OCI-M1 (cell line): ENCODE data around the gene PASD1.
"Not testable (repeated sequence)": the region's sequence is repeated elsewhere in the genome, so short reads cannot be mapped to it uniquely, and the experiment has no call there.

Experiments used
- DNase-seq: peaks from one replicate; lab custom pipeline; 2025; lab: John Stamatoyannopoulos, UW

PASD1 gene

GRCh38 chrX:151621422-151621821, 57.9 kb downstream of the PASD1 start:
- peak; percentile 28 for DNase-seq

GRCh38 chrX:151624677-151625076, 61.2 kb downstream of the PASD1 start:
- DNase-seq = no peak

DNA sequence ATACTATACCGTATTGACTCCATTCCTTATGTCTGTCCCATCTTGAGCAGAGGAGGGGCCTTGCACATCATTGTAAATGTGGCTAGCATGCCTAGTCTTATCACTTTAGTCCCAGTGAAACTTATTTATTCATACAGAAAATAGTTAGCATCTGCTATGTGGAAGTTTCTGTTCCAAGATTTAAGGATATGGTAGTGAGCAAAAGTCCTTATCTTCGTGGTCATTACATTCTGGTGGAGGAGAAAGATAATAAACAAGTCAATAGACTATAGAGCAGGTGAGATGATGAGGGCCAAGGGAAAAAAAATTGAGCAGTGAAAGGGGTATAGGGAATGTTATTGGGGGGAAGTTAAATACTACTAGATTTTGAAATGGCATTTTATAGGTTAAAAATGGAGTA, 68.3 kb downstream of the PASD1 start:
- no peak for DNase-seq

GRCh38 chrX:151633157-151633556, 69.7 kb downstream of the PASD1 start:
- peak; percentile 71 for DNase-seq

DNA sequence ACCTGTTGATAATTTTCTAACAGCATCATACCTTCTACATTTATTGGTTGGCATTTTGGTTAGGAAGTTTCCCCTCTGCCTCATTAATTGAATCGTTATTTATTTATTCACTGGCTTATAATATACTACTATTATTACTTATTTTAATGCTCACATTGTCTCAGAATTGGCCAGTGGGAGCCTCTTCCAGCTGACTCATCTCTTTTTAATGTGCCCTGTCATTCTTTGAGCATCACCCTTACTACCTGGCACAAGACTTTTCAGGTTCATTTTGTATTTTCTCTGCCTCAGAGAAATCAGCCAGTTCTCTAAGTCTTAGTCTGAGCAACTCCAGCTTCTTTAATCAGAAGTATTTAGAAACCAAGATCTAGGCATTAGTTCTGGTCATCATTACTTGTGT, 71.5 kb downstream of the PASD1 start:
- DNase-seq = no peak

- DNase-seq = no peak
Observed at GRCh38 chrX:151641564-151641963, 78.1 kb downstream of the PASD1 start.

DNA sequence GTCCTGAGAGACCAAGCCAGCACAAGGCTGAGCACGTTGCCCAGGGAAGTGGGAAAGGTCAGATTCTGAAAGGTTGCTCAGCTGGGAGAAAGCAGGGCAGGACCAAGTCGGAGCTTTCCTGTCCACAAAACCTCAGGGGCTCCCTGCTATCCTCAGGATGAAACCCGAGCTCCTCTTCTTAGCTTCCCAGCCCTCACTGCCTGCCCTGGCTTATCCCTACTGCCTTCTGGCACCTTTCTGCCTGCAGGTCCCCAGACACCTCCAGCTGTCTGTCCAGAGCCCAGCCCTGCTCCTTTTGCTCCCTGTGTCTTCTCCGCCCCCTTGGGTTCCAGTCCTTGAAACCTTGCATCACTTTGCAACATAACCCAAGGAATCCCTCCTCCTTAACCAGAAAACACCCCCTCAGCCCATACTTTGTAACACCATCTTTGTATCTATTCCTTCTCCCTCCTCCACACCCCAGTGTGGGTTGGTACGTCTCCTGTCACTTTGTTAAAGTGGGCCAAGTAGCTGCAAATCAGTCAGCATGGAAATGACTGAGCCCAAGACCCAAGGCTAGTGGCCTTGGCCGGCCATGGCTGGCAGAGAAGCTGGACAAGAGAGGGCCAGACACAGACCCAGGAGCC, 111.8 kb downstream of the PASD1 start:
- no peak for DNase-seq

DNA sequence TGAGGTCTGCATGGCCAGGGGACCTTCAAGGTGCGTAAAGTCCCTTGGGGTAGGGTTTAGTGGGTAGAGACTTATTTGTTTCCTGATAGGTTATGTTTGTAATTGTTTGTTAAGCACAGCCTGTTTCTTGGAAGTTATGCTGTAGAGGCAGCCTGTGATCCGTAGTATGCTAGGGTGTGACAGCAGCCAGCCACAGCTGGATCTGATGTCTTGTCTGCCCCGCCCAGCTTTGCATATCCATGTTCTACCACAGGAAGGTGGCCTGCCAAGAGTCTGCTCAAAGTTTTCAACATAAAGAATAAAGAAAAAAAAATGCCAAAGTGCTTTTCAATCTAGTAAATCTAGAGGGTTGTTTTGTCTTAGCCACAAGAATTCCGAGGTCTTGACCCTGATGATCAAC, 112.7 kb downstream of the PASD1 start:
- no peak for DNase-seq

DNA sequence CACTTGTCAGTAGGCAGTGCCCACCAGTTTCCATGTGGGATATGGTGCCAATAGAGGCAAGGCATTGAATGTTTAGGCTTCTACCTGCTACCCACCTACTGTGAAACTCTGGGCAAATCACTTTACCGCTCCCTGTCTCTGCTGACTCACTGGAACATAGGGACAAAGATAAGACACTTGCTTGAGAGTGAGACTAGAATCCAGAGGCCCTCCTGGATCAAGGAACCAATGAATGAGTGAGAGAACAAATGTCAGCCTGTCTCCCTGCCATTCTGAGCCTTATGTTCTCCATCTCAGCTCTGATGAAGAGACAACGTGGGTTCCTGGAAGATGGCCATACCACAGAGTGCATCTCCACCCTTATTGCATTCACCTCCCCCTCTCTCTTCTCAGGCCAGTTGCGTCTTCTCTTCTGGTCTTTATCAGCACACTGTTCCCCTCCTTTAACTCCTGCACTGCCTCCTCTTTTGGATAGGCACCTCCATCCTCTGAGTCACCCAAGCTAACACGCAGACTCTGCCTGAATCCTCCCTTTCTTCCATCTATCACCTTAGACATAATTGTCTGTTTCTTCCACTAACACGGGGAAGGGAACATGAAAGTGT, 116.4 kb downstream of the PASD1 start:
- peak; percentile 29 for DNase-seq

DNA sequence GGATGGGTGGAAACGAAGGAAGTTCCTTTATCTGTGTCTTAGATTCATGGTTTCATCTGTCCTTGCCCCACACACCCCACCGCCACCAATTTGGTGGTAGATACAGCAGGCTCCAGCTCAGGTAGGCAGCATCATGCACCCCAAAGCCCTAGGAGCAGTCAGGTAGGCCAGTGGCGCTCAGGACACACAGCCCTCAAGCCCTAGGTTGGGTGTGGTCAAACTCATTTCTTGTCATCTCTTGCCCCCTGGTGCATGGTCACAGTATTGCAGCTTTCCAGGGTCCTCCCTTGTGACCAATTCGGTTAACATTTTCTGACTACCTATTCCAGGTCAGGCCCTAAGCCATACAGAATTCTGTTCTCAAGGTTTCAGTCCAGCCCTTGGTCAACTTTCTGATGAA, 117.3 kb downstream of the PASD1 start:
- peak; percentile 72 for DNase-seq

- DNase-seq = no peak
Observed at GRCh38 chrX:151687635-151688034, 124.2 kb downstream of the PASD1 start.

GRCh38 chrX:151688695-151689094, 125.2 kb downstream of the PASD1 start:
- no peak for DNase-seq

DNA sequence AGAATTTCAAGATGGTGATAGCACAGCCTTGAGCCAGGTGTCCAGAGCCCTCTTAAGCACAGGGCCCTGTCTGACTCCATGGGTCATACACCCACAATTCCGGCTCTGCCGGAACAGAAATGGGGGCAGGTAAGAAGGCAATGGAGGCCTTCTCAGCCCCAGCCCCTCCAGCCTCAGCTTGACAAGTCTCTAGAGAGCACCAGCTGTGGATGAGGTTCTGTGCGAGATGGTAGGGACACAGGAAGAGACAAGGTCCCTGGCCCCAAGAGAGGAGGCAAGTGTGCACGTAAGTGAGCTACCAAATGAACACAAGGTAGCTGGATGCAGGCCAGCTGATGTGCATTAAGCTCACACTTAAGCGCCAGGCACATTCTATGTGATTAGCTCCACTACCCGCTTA, 129.3 kb downstream of the PASD1 start:
- no peak for DNase-seq

- no peak for DNase-seq
Observed at GRCh38 chrX:151694121-151694520, 130.6 kb downstream of the PASD1 start.

- DNase-seq = no peak
Observed at GRCh38 chrX:151694661-151695582, 131.4 kb downstream of the PASD1 start, which contains the start of gene PRRG3. TSS of gene PRRG3 (plus strand) at chrX:151695458. CDS start at chrX:151698815, 3,357 bp downstream.

- DNase-seq = no peak
Observed at GRCh38 chrX:151695583-151696340, 132.3 kb downstream of the PASD1 start.

GRCh38 chrX:151697082-151697481, 133.6 kb downstream of the PASD1 start:
- DNase-seq = not testable (repeated sequence)

DNA sequence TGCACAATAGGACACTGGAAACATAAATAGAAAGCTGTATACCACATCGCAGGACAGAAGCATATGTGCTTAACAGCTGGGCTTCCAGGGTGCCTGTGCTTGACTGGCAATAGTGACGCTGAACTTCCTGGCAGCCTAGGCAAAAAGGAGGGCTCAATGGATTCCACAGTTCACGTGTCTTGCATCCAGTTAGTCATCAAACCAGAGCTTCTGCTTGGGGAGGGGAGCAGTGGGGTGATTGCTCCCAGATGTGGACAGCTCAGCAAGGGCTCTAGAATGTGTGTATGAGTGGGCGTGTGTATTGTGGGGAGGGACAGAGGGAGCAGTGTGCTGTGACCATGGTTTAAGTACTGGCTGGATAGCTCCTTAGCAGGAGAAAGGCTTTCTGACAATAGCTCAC, 134.0 kb downstream of the PASD1 start:
- no peak for DNase-seq

- no peak for DNase-seq
Observed at GRCh38 chrX:151698485-151698884, 135.0 kb downstream of the PASD1 start.

GRCh38 chrX:151699746-151700145, 136.3 kb downstream of the PASD1 start:
- no peak for DNase-seq

- no peak for DNase-seq
Observed at GRCh38 chrX:151700581-151700980, 137.1 kb downstream of the PASD1 start.

GRCh38 chrX:151701071-151701470, 137.6 kb downstream of the PASD1 start:
- no peak for DNase-seq
